ENCODE data around the gene CAPZB.

The CAPZB gene

DNA sequence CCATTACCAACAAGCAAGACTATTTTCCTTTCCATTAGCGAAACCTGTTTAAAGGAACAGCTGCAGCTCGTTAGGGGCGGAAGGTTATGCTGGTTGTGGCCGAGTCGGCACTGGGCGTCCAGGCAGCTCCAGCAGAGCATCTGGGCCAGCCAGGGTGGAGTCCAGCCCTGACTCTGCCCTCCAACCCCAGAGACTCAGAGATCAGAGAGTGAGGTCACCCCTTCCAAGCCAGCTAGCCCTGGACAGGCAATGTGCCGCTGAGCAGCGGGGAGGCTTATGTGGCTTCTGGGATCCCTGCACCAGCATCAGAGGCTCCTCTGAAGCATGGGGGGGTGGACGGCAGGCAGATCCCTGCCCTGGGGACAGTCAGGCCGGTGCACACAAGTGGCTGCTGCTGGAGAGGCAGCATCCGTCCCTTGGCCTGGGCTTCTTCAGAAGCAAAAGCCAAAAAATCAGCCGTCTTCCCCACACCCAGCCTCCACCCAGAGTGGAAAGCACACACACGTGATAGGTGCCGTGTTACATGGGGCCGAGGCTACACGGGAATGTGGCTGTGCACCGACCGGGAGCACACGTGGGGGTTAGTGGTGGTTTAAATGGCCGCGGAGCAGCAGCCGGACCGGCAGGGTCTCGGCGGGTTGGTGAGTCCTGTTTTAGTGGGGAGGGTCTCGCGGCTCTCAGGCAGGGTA is 143.1 kb downstream of the CAPZB start:
- H3K4me1 Mint-ChIP-seq (ENCODE audit: low read depth), result peaks cover 8% of the 10 kb centered on the region
- H3K4me3 Mint-ChIP-seq, result no peak overlapping the region
- no peaks in the 10 kb centered on the region for H3K9me3 Mint-ChIP-seq (ENCODE audit: low read depth)
- no peak overlapping the region for H3K27ac Mint-ChIP-seq
- H3K36me3 Mint-ChIP-seq, result no peaks in the 10 kb centered on the region
- no peaks in the 10 kb centered on the region for H3K27me3 Mint-ChIP-seq

- no peaks in the 10 kb centered on the region for H3K36me3 Mint-ChIP-seq
- H3K4me3 Mint-ChIP-seq, result no peak overlapping the region
- H3K27me3 Mint-ChIP-seq, result no peaks in the 10 kb centered on the region
- H3K9me3 Mint-ChIP-seq (ENCODE audit: low read depth), result no peaks in the 10 kb centered on the region
- peak overlapping the region; percentile 29 for H3K27ac Mint-ChIP-seq
- H3K4me1 Mint-ChIP-seq (ENCODE audit: low read depth), result peaks cover 15% of the 10 kb centered on the region
Observed at GRCh38 chr1:19341201-19342061, 143.9 kb downstream of the CAPZB start.

DNA sequence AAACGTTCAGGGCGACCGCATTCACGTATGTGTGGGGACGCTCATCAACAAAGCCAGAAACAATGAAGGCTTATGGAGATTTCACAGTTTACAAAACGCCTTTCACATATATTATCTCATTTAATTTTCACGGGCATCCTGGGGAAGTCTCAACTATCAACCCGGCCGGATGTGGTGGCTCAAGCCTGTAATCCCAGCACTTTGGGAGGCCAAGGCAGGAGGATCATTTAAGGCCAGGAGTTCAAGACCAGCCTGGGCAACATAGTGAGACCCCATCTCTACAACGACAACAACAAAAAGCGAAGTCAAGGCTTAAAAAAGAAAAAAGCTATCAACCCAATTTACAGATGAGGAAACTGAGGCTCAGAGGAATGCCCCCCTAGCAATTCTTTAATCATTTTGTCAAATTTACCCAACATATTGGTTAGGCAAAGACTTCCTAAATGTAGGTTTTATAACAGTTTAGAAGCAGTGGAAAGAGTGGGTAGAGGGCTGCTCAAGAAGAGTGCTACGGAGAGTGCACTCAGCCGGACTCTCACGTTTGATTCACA is 144.9 kb downstream of the CAPZB start:
- no peak overlapping the region for H3K27ac Mint-ChIP-seq
- peaks cover 20% of the 10 kb centered on the region for H3K4me1 Mint-ChIP-seq (ENCODE audit: low read depth)
- H3K9me3 Mint-ChIP-seq (ENCODE audit: low read depth), result no peaks in the 10 kb centered on the region
- no peak overlapping the region for H3K4me3 Mint-ChIP-seq
- H3K36me3 Mint-ChIP-seq, result no peaks in the 10 kb centered on the region
- H3K27me3 Mint-ChIP-seq, result no peaks in the 10 kb centered on the region

- H3K36me3 Mint-ChIP-seq, result no peaks in the 10 kb centered on the region
- H3K27me3 Mint-ChIP-seq, result no peaks in the 10 kb centered on the region
- H3K4me1 Mint-ChIP-seq (ENCODE audit: low read depth), result peaks cover 20% of the 10 kb centered on the region
- peak overlapping the region; percentile 34 for H3K27ac Mint-ChIP-seq
- no peak overlapping the region for H3K4me3 Mint-ChIP-seq
- H3K9me3 Mint-ChIP-seq (ENCODE audit: low read depth), result no peaks in the 10 kb centered on the region
Observed at GRCh38 chr1:19339214-19339861, 146.0 kb downstream of the CAPZB start.

DNA sequence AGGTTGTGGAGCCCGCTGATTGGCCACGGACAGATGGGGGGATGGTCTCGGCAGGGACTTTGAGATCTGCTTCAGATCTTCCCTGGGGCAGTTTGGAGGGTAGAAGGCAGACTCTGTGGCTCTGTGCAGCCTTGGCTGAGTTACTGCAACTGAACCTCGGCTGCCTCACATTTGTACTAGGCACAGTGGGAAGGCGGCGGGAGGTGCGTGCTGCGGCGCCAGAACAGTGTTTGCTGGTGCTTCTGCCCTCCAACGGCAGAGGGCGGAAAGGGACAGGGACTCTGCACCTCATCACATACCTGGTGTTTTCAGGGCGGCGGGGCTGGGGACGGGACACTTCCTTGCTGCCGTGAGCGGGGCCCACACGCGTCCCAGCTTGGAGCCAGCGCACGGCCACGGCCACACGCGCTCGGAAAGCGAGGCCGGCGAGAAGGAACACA is 147.0 kb downstream of the CAPZB start:
- no peaks in the 10 kb centered on the region for H3K9me3 Mint-ChIP-seq (ENCODE audit: low read depth)
- no peaks in the 10 kb centered on the region for H3K36me3 Mint-ChIP-seq
- H3K27ac Mint-ChIP-seq, result no peak overlapping the region
- no peak overlapping the region for H3K4me3 Mint-ChIP-seq
- H3K4me1 Mint-ChIP-seq (ENCODE audit: low read depth), result peaks cover 20% of the 10 kb centered on the region
- no peaks in the 10 kb centered on the region for H3K27me3 Mint-ChIP-seq

GRCh38 chr1:19337289-19337688 is 148.1 kb downstream of the CAPZB start:
- Mint-ChIP-seq H3K36me3 (no peaks in the 10 kb centered on the region), H3K9me3 (ENCODE audit: low read depth) (no peaks in the 10 kb centered on the region), H3K4me3 (no peak overlapping the region), H3K4me1 (ENCODE audit: low read depth) (peaks cover 20% of the 10 kb centered on the region), H3K27ac (peak overlapping the region; percentile 78), H3K27me3 (no peaks in the 10 kb centered on the region)

DNA sequence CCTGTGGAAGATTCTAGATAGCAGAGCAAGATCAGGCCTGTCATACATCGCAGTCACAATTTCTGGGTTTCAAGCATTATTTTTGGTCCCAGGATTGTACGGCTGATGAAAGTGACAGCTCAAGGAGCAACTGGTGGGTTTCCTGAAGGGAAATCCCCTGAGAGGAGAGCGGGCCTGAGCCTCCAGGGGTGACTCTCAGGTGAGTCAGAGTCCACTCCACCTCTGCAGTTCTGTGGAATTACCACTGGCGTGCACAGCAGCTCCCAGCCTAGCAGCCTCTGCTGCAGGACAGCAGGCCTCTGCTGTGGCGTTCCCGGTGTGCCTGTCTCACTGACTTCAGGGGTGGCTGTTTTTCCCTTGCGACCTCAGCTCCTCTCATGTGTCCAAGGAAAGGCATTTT is 148.8 kb downstream of the CAPZB start:
- Mint-ChIP-seq H3K27me3 (no peaks in the 10 kb centered on the region), H3K4me3 (no peak overlapping the region), H3K27ac (peak overlapping the region; percentile 78), H3K4me1 (ENCODE audit: low read depth) (peaks cover 19% of the 10 kb centered on the region), H3K36me3 (no peaks in the 10 kb centered on the region), H3K9me3 (ENCODE audit: low read depth) (no peaks in the 10 kb centered on the region)

- H3K4me3 Mint-ChIP-seq, result no peak overlapping the region
- no peaks in the 10 kb centered on the region for H3K27me3 Mint-ChIP-seq
- peaks cover 16% of the 10 kb centered on the region for H3K4me1 Mint-ChIP-seq (ENCODE audit: low read depth)
- H3K36me3 Mint-ChIP-seq, result no peaks in the 10 kb centered on the region
- H3K27ac Mint-ChIP-seq, result no peak overlapping the region
- H3K9me3 Mint-ChIP-seq (ENCODE audit: low read depth), result no peaks in the 10 kb centered on the region
Observed at GRCh38 chr1:19333587-19334354, 151.6 kb downstream of the CAPZB start.

DNA sequence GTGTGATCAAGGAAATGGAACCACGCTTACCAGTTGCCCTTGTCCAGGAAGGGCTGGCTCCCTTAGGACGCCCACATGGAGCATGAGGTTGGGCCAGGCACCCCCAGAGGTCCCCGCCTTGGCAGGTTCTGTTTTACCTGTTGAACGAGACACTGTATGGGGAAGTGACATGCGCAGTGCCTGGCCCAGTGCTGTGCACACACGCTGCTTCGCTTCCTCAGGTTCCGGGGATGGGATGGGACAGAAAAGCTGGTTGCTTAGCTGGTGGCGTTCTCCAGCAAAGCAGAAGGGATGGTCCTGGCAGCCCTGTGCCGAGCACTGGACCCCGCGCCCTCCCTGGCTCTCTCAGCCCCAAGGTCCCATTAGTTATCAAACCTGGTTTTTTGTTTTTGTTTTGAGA is 152.5 kb downstream of the CAPZB start:
- Mint-ChIP-seq H3K27ac (no peak overlapping the region), H3K4me3 (no peak overlapping the region), H3K27me3 (no peaks in the 10 kb centered on the region), H3K9me3 (ENCODE audit: low read depth) (no peaks in the 10 kb centered on the region), H3K36me3 (no peaks in the 10 kb centered on the region), H3K4me1 (ENCODE audit: low read depth) (peaks cover 16% of the 10 kb centered on the region)

DNA sequence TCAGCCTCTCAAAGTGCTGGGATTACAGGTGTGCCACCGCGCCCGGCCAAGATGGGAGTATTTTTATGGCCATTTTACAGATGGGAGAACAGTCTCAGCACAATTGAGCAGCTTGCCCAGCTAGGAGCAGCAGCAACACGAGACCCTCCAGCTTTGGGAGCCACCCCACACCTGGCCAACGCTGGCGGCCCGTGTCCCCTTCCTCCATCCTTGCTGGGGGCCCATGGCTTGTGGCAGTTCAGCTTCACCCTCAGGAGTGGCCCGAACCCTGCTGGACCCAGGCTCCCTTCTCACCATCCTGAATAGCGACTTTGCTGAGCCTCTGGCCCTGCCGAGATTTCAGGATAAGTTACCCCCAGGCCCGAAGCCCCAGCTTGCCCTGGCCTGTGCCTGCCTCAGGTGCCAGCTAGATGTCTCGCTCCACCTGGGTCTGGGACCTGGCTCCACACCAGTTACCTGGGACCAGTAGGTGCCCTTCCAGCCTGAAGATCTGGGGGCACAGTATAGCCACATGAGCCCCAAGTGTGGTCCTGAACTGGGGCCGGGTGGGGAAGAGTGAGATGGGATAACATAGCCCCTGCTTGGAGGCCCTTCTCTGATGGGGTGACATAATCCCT is 154.0 kb downstream of the CAPZB start:
- Mint-ChIP-seq H3K4me1 (ENCODE audit: low read depth) (peaks cover 4% of the 10 kb centered on the region), H3K27me3 (no peaks in the 10 kb centered on the region), H3K27ac (no peak overlapping the region), H3K36me3 (no peaks in the 10 kb centered on the region), H3K9me3 (ENCODE audit: low read depth) (no peaks in the 10 kb centered on the region), H3K4me3 (no peak overlapping the region)

- Mint-ChIP-seq H3K9me3 (ENCODE audit: low read depth) (no peaks in the 10 kb centered on the region), H3K36me3 (no peaks in the 10 kb centered on the region)
Observed at GRCh38 chr1:19330449-19331135, 154.7 kb downstream of the CAPZB start.

GRCh38 chr1:19329611-19330010 is 155.7 kb downstream of the CAPZB start:
- H3K36me3 Mint-ChIP-seq, result no peaks in the 10 kb centered on the region
- no peak overlapping the region for H3K4me3 Mint-ChIP-seq
- H3K4me1 Mint-ChIP-seq (ENCODE audit: low read depth), result no peaks in the 10 kb centered on the region
- no peaks in the 10 kb centered on the region for H3K9me3 Mint-ChIP-seq (ENCODE audit: low read depth)
- no peak overlapping the region for H3K27ac Mint-ChIP-seq
- no peaks in the 10 kb centered on the region for H3K27me3 Mint-ChIP-seq

More at GRCh38 chr1:19330449-19331135, 154.7 kb downstream of the CAPZB start:
- H3K4me3 Mint-ChIP-seq, result no peak overlapping the region
- H3K27me3 Mint-ChIP-seq, result no peaks in the 10 kb centered on the region
- no peaks in the 10 kb centered on the region for H3K4me1 Mint-ChIP-seq (ENCODE audit: low read depth)
- no peak overlapping the region for H3K27ac Mint-ChIP-seq

DNA sequence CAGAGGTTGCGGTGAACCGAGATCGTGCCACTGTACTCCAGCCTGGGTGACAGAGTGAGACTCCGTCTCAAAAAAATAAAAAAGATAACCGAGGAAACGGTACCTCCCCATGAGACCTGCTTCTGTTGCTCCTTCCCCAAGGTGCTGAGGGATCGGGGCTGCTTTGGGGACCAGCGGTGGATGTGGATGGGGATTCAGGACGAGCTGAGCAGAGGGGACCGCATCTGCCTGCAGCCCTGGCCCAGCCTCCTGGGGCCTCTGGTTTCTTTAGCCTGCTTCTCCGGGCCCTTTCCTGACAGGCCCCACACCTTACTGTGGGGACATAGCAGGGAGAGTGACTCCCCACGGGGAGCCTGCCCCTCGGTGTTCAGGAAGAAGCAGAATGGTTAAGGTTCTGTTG is 156.2 kb downstream of the CAPZB start:
- Mint-ChIP-seq H3K27ac (no peak overlapping the region), H3K36me3 (no peaks in the 10 kb centered on the region), H3K9me3 (ENCODE audit: low read depth) (no peaks in the 10 kb centered on the region), H3K4me1 (ENCODE audit: low read depth) (no peaks in the 10 kb centered on the region), H3K27me3 (no peaks in the 10 kb centered on the region), H3K4me3 (no peak overlapping the region)

DNA sequence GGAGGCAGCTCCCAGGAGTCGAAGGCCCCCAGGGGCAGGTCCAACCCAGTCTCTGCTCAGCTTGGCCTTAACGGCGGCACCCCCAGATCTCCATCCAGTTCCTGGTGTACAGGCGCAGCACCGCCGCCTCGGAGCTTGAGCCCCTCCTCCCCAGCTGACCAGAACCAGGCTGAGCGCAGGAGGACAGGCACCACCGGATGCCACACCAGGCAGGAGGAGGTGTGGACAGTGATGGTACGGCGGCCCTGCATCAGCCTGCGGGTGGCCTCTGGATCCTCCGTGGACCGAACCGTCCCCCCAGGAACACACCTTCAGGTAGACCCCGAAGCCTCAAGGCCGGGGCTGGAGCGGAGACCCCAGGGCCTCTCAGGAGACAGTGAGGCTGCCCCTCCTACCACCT is 156.9 kb downstream of the CAPZB start:
- H3K27me3 Mint-ChIP-seq, result no peaks in the 10 kb centered on the region
- H3K27ac Mint-ChIP-seq, result no peak overlapping the region
- H3K4me3 Mint-ChIP-seq, result no peak overlapping the region
- no peaks in the 10 kb centered on the region for H3K4me1 Mint-ChIP-seq (ENCODE audit: low read depth)
- H3K9me3 Mint-ChIP-seq (ENCODE audit: low read depth), result no peaks in the 10 kb centered on the region
- peaks cover 2% of the 10 kb centered on the region for H3K36me3 Mint-ChIP-seq

Data from activated naive CD8-positive, alpha-beta T cell (primary cell).